ENCODE results near the gene SLC4A4. TPM values are rescaled to one million over a fixed set of nuclear protein-coding genes. Genes with fewer than 3 reads are reported as not detected.
A peak's percentile ranks its signal among the peaks of the same experiment; 100 is the strongest.

The SLC4A4 gene
- total and polyA plus RNA-seq, 2 experiments from 2014 or later: 9.6 to 14.2 TPM

GRCh38 chr4:71453531-71453930, 114.7 kb downstream of the SLC4A4 start:
- no peak for TF ChIP-seq EZH2phosphoT487 (IDR thresholded peaks at IDR 0.05; ENCODE audit: low read depth, severe bottlenecking, unreplicated experiment)
- TF ChIP-seq CTCF (IDR thresholded peaks at IDR 0.05; ENCODE audit: poor library complexity): no peak
- no peak for TF ChIP-seq EZH2 (IDR thresholded peaks at IDR 0.05; ENCODE audit: borderline replicate concordance)
- H3K4me3 ChIP-seq: no peak overlapping the region
- no peaks in the 10 kb centered on the region for H3K27me3 ChIP-seq
- no peaks in the 10 kb centered on the region for H3K79me2 ChIP-seq
- no peaks in the 10 kb centered on the region for H3K4me1 ChIP-seq (ENCODE audit: insufficient read depth)
- no peaks in the 10 kb centered on the region for H4K20me1 ChIP-seq (ENCODE audit: insufficient read depth, poor library complexity, severe bottlenecking)
- 91% methylated on average over 4 of the region's 4 CpGs for WGBS (ENCODE audit: low lambda C conversion rate, missing lambda C conversion rate)
- no peaks in the 10 kb centered on the region for H3K9me3 ChIP-seq (ENCODE audit: low read depth)
- DNase-seq (ENCODE audit: low spot score): no peak
- H3K27ac ChIP-seq: no peak overlapping the region
- no peaks in the 10 kb centered on the region for H3K36me3 ChIP-seq (replicated peaks; ENCODE audit: insufficient read depth, low read depth)
- no peak overlapping the region for H3K4me2 ChIP-seq
- H2AFZ ChIP-seq: no peak overlapping the region
- H3K9me2 ChIP-seq (replicated peaks; ENCODE audit: insufficient read depth): no peaks in the 10 kb centered on the region

GRCh38 chr4:71456841-71457240, 118.0 kb downstream of the SLC4A4 start:
- H3K27me3 ChIP-seq: no peaks in the 10 kb centered on the region
- TF ChIP-seq EZH2 (IDR thresholded peaks at IDR 0.05; ENCODE audit: borderline replicate concordance): no peak
- no peak for TF ChIP-seq EZH2phosphoT487 (IDR thresholded peaks at IDR 0.05; ENCODE audit: low read depth, severe bottlenecking, unreplicated experiment)
- TF ChIP-seq CTCF (IDR thresholded peaks at IDR 0.05; ENCODE audit: poor library complexity): no peak
- H3K4me3 ChIP-seq: no peak overlapping the region
- H3K4me1 ChIP-seq (ENCODE audit: insufficient read depth): no peaks in the 10 kb centered on the region
- H3K36me3 ChIP-seq (replicated peaks; ENCODE audit: insufficient read depth, low read depth): no peaks in the 10 kb centered on the region
- H3K27ac ChIP-seq: peak overlapping the region; percentile 14
- H3K79me2 ChIP-seq: no peaks in the 10 kb centered on the region
- no peaks in the 10 kb centered on the region for H3K9me3 ChIP-seq (ENCODE audit: low read depth)
- no peak overlapping the region for H3K4me2 ChIP-seq
- no peaks in the 10 kb centered on the region for H3K9me2 ChIP-seq (replicated peaks; ENCODE audit: insufficient read depth)
- peak; percentile 51 for DNase-seq (ENCODE audit: low spot score)
- H4K20me1 ChIP-seq (ENCODE audit: insufficient read depth, poor library complexity, severe bottlenecking): no peaks in the 10 kb centered on the region
- H2AFZ ChIP-seq: no peak overlapping the region
- WGBS (ENCODE audit: low lambda C conversion rate, missing lambda C conversion rate): 4% methylated on average over 1 of the region's 1 CpG

- no peak for DNase-seq (ENCODE audit: low spot score)
- Histone ChIP-seq H3K36me3 (replicated peaks; ENCODE audit: insufficient read depth, low read depth) (no peaks in the 10 kb centered on the region), H2AFZ (no peak overlapping the region), H4K20me1 (ENCODE audit: insufficient read depth, poor library complexity, severe bottlenecking) (no peaks in the 10 kb centered on the region), H3K4me3 (no peak overlapping the region), H3K27ac (no peak overlapping the region), H3K9me3 (ENCODE audit: low read depth) (no peaks in the 10 kb centered on the region), H3K4me1 (ENCODE audit: insufficient read depth) (no peaks in the 10 kb centered on the region), H3K27me3 (no peaks in the 10 kb centered on the region), H3K79me2 (no peaks in the 10 kb centered on the region), H3K4me2 (no peak overlapping the region), H3K9me2 (replicated peaks; ENCODE audit: insufficient read depth) (no peaks in the 10 kb centered on the region)
- 54% methylated on average over 4 of the region's 4 CpGs for WGBS (ENCODE audit: low lambda C conversion rate, missing lambda C conversion rate)
- TF ChIP-seq EZH2phosphoT487 (IDR thresholded peaks at IDR 0.05; ENCODE audit: low read depth, severe bottlenecking, unreplicated experiment) (no peak), EZH2 (IDR thresholded peaks at IDR 0.05; ENCODE audit: borderline replicate concordance) (no peak)
Observed at GRCh38 chr4:71460371-71460770, 121.6 kb downstream of the SLC4A4 start.

GRCh38 chr4:71461422-71461821, 122.6 kb downstream of the SLC4A4 start:
- no peak overlapping the region for H3K27ac ChIP-seq
- H3K4me2 ChIP-seq: no peak overlapping the region
- DNase-seq (ENCODE audit: low spot score): no peak
- no peaks in the 10 kb centered on the region for H3K9me2 ChIP-seq (replicated peaks; ENCODE audit: insufficient read depth)
- TF ChIP-seq EZH2phosphoT487 (IDR thresholded peaks at IDR 0.05; ENCODE audit: low read depth, severe bottlenecking, unreplicated experiment) (no peak), CTCF (IDR thresholded peaks at IDR 0.05; ENCODE audit: poor library complexity) (no peak), EZH2 (IDR thresholded peaks at IDR 0.05; ENCODE audit: borderline replicate concordance) (no peak)
- H3K27me3 ChIP-seq: no peaks in the 10 kb centered on the region
- 98% methylated on average over 4 of the region's 4 CpGs for WGBS (ENCODE audit: low lambda C conversion rate, missing lambda C conversion rate)
- H3K9me3 ChIP-seq (ENCODE audit: low read depth): no peaks in the 10 kb centered on the region
- no peaks in the 10 kb centered on the region for H3K36me3 ChIP-seq (replicated peaks; ENCODE audit: insufficient read depth, low read depth)
- no peaks in the 10 kb centered on the region for H3K4me1 ChIP-seq (ENCODE audit: insufficient read depth)
- no peaks in the 10 kb centered on the region for H3K79me2 ChIP-seq
- no peaks in the 10 kb centered on the region for H4K20me1 ChIP-seq (ENCODE audit: insufficient read depth, poor library complexity, severe bottlenecking)
- no peak overlapping the region for H2AFZ ChIP-seq
- no peak overlapping the region for H3K4me3 ChIP-seq
